H9 (cell line): ENCODE measurements around the gene MCU. TPM values are rescaled to one million over a fixed set of nuclear protein-coding genes. Genes with fewer than 3 reads are reported as not detected.

ENCODE experiments used
- DNase-seq: peaks from one replicate; pipeline ENCODE4 v3.0.0-alpha.2; 2017
- H2AFZ ChIP-seq: one replicate; pipeline ENCODE4 v1.6.1; 2013; ENCODE audit warnings: mild to moderate bottlenecking, low read length, control low read depth, moderate library complexity
- H2AK5ac ChIP-seq: 2 replicates; pipeline ENCODE4 v1.6.1; 2013; ENCODE audit warnings: low read length, control low read depth, mixed read lengths; ENCODE audit not compliant: insufficient read length
- H2BK120ac ChIP-seq: one replicate; pipeline ENCODE4 v1.6.1; 2013; ENCODE audit warnings: low read depth, mild to moderate bottlenecking, low read length, control low read depth, inconsistent platforms; ENCODE audit not compliant: poor library complexity, severe bottlenecking
- H2BK12ac ChIP-seq: 2 replicates; pipeline ENCODE4 v1.6.1; 2013; ENCODE audit warnings: low read length, control low read depth, mixed read lengths, low read depth; ENCODE audit not compliant: insufficient read length
- H2BK15ac ChIP-seq: 2 replicates; pipeline ENCODE4 v1.6.1; 2013; ENCODE audit warnings: low read depth, low read length, control low read depth
- H2BK20ac ChIP-seq: one replicate; pipeline ENCODE4 v1.6.1; 2013; ENCODE audit warnings: low read depth, mild to moderate bottlenecking, low read length, control low read depth, inconsistent platforms; ENCODE audit not compliant: poor library complexity, severe bottlenecking
- H2BK5ac ChIP-seq: 2 replicates; pipeline ENCODE4 v1.6.1; 2013; ENCODE audit warnings: low read length, control low read depth, mixed read lengths; ENCODE audit not compliant: insufficient read length
- H3K14ac ChIP-seq: 2 replicates; pipeline ENCODE4 v1.6.1; 2013; ENCODE audit warnings: low read length, control low read depth; ENCODE audit not compliant: insufficient read depth
- H3K18ac ChIP-seq: 2 replicates; pipeline ENCODE4 v1.6.1; 2013; ENCODE audit warnings: low read depth, mild to moderate bottlenecking, mixed read lengths, low read length, control low read depth; ENCODE audit not compliant: insufficient read length
- H3K23ac ChIP-seq: 2 replicates; pipeline ENCODE4 v1.6.1; 2013; ENCODE audit warnings: low read length, control low read depth, mixed read lengths, low read depth; ENCODE audit not compliant: insufficient read length
- H3K23me2 ChIP-seq: 2 replicates; pipeline ENCODE4 v1.6.1; 2013; ENCODE audit warnings: low read depth, mild to moderate bottlenecking, mixed read lengths, low read length, control low read depth; ENCODE audit not compliant: insufficient read length, poor library complexity, severe bottlenecking
- H3K27ac ChIP-seq: 2 replicates; pipeline ENCODE4 v1.5.1; 2013; ENCODE audit warnings: low read length, control low read depth, mixed read lengths, low read depth; ENCODE audit not compliant: insufficient read length
- H3K27me3 ChIP-seq: 2 replicates; pipeline ENCODE4 v1.6.1; 2013; ENCODE audit warnings: low read length, control low read depth, inconsistent platforms; ENCODE audit not compliant: insufficient read depth
- H3K4ac ChIP-seq: 2 replicates; pipeline ENCODE4 v1.6.1; 2013; ENCODE audit warnings: low read depth, mild to moderate bottlenecking, control low read depth, inconsistent platforms, low read length, moderate library complexity
- H3K4me1 ChIP-seq: 2 replicates; pipeline ENCODE4 v1.6.1; 2013; ENCODE audit warnings: low read length, control low read depth, inconsistent platforms; ENCODE audit not compliant: insufficient read depth
- H3K4me2 ChIP-seq: 2 replicates; pipeline ENCODE4 v1.6.1; 2013; ENCODE audit warnings: low read length, control low read depth, mixed read lengths; ENCODE audit not compliant: insufficient read length, insufficient read depth
- H3K56ac ChIP-seq: 2 replicates; pipeline ENCODE4 v1.6.1; 2013; ENCODE audit warnings: low read depth, mild to moderate bottlenecking, mixed read lengths, low read length, control low read depth; ENCODE audit not compliant: insufficient read length
- H3K79me1 ChIP-seq: 2 replicates; pipeline ENCODE4 v1.6.1; 2013; ENCODE audit warnings: low read depth, mild to moderate bottlenecking, moderate library complexity, low read length, control low read depth, inconsistent platforms; ENCODE audit not compliant: insufficient read depth, poor library complexity, severe bottlenecking
- H3K79me2 ChIP-seq: 2 replicates; pipeline ENCODE4 v1.6.1; 2013; ENCODE audit warnings: low read length, control low read depth, inconsistent platforms; ENCODE audit not compliant: insufficient read depth
- H3K9ac ChIP-seq: 2 replicates; pipeline ENCODE4 v1.6.1; 2013; ENCODE audit warnings: low read length, control low read depth, mixed read lengths; ENCODE audit not compliant: insufficient read length; ENCODE audit errors: extremely low read depth
- H3K9me3 ChIP-seq: one replicate; pipeline ENCODE4 v1.6.1; 2013; ENCODE audit warnings: low read depth, low read length, inconsistent platforms; ENCODE audit not compliant: control insufficient read depth
- H3T11ph ChIP-seq: one replicate; pipeline ENCODE4 v1.6.1; 2013; ENCODE audit warnings: mild to moderate bottlenecking, low read length, control low read depth, inconsistent platforms
- H4K20me1 ChIP-seq: one replicate; pipeline ENCODE4 v1.6.1; 2013; ENCODE audit not compliant: control insufficient read depth, insufficient read length, insufficient read depth
- H4K5ac ChIP-seq: 2 replicates; pipeline ENCODE4 v1.6.1; 2013; ENCODE audit warnings: low read depth, mild to moderate bottlenecking, mixed read lengths, low read length, control low read depth; ENCODE audit not compliant: insufficient read length
- H4K8ac ChIP-seq: replicated peaks from 2 replicates; pipeline ENCODE4 v1.6.1; 2013; ENCODE audit warnings: low read length, control low read depth, mixed read lengths, low read depth; ENCODE audit not compliant: insufficient read length
- H4K91ac ChIP-seq: 2 replicates; pipeline ENCODE4 v1.6.1; 2013; ENCODE audit warnings: low read depth, mild to moderate bottlenecking, moderate library complexity, mixed read lengths, low read length, control low read depth; ENCODE audit not compliant: insufficient read length
- H3K27ac Mint-ChIP-seq, 3 experiments: 2 replicates in 2 of 3; 3 replicates in 1 of 3; pipeline ENCODE4 v1.8.0; 2020 to 2021; ENCODE audit warnings: mixed read lengths in 3 of 3, mild to moderate bottlenecking in 1 of 3, moderate library complexity in 1 of 3
- H3K27me3 Mint-ChIP-seq: 2 replicates; pipeline ENCODE4 v1.8.0; 2021; ENCODE audit warnings: low read depth, mild to moderate bottlenecking, moderate library complexity, mixed read lengths
- H3K36me3 Mint-ChIP-seq, 3 experiments: 2 replicates in 2 of 3; 3 replicates in 1 of 3; pipeline ENCODE4 v1.8.0; 2020 to 2021; ENCODE audit warnings: low read depth in 3 of 3, mixed read lengths in 3 of 3; ENCODE audit not compliant: insufficient read depth in 1 of 3
- H3K4me1 Mint-ChIP-seq, 2 experiments: 2 replicates each; pipeline ENCODE4 v1.8.0; 2020; ENCODE audit warnings: mixed read lengths in 2 of 2
- H3K4me3 Mint-ChIP-seq, 2 experiments: 2 replicates in 1 of 2; 3 replicates in 1 of 2; pipeline ENCODE4 v1.8.0; 2020 to 2021; ENCODE audit warnings: mild to moderate bottlenecking in 2 of 2, mixed read lengths in 2 of 2, moderate library complexity in 1 of 2
- H3K9me3 Mint-ChIP-seq, 2 experiments: 2 replicates in 1 of 2; 3 replicates in 1 of 2; pipeline ENCODE4 v1.8.0; 2020; ENCODE audit warnings: mild to moderate bottlenecking in 2 of 2, mixed read lengths in 2 of 2, moderate library complexity in 1 of 2
- WGBS: extraction: QIAGEN DNeasy Blood & Tissue Kit; methylation state at CpG from one replicate; pipeline ENCODE4 v1.1.7; 2013; ENCODE audit warnings: missing lambda C conversion rate, low lambda C conversion rate, mixed read lengths; ENCODE audit not compliant: insufficient read length; ENCODE audit errors: extremely low coverage; 5-methylcytosine and 5-hydroxymethylcytosine counted together
- total RNA-seq: library from RNA; stranded (reverse); gene quantifications from 2 replicates; pipeline ENCODE4 v1.2.1, GENCODE V29; 2021
- TF ChIP-seq, protein P1 (sequence below): fragments of 200-600 bp; sonication (generic); conservative IDR thresholded peaks from 3 replicates; pipeline ENCODE4 v1.8.0; 2021; ENCODE audit warnings: antibody characterized with exemption, mild to moderate bottlenecking

Gene MCU
- total RNA-seq, 1 experiment from 2014 or later = 36.6 TPM

DNA sequence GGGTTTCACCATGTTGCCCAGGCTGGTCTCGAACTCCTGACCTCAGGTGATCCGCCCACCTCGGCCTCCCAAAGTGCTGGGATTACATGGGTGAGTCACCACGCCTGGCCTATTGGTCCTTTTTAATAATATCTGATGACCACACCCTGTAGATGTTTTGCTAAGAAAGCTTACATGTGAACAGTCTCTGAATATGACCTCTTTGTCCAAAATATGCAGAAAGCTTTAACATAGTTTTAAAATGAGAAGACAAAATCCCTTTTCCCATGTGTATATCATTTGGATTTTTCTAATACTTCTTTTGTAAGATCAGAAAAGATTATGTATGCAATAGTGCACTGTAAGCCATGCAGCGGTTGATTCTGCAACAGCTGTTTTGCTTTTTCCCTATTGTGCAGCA lies 38.5 kb downstream of the MCU start:
- Histone ChIP-seq H4K91ac (no peak overlapping the region), H3K14ac (no peak overlapping the region), H3K4ac (no peak overlapping the region), H3K4me2 (no peak overlapping the region), H2BK5ac (no peak overlapping the region), H3K9me3 (no peaks in the 10 kb centered on the region), H3K79me2 (no peaks in the 10 kb centered on the region; the same call in 1 of the 2 replicates), H2AK5ac (no peak overlapping the region), H2BK20ac (no peak overlapping the region), H3T11ph (no peak overlapping the region), H3K27ac (no peak overlapping the region), H3K18ac (no peak overlapping the region), H3K27me3 (no peaks in the 10 kb centered on the region), H2BK120ac (no peak overlapping the region), H2BK15ac (no peak overlapping the region), H4K5ac (no peak overlapping the region), H2BK12ac (no peak overlapping the region), H3K4me1 (no peaks in the 10 kb centered on the region), H3K23ac (no peak overlapping the region), H2AFZ (no peak overlapping the region), H4K8ac (no peak overlapping the region), H3K23me2 (no peaks in the 10 kb centered on the region), H4K20me1 (no peaks in the 10 kb centered on the region), H3K9ac (no peak overlapping the region), H3K56ac (no peak overlapping the region), H3K79me1 (peaks cover 2% of the 10 kb centered on the region)
- DNase-seq = no peak
- Mint-ChIP-seq H3K27me3 (no peaks in the 10 kb centered on the region), H3K9me3 (no peaks in the 10 kb centered on the region), H3K27ac (0 out of 7 replicates have a peak overlapping the region, but pooled peaks of 1 of the 3 experiments have one; percentile 16), H3K36me3 (no peaks in the 10 kb centered on the region), H3K4me3 (no peak overlapping the region), H3K4me1 (peaks cover 0 to 10% of the 10 kb centered on the region in 2 experiments; a peak in 1 of 4 replicates)
- no CpG with 5 or more reads among the region's 5 CpGs for WGBS
- TF ChIP-seq, protein P1, sequence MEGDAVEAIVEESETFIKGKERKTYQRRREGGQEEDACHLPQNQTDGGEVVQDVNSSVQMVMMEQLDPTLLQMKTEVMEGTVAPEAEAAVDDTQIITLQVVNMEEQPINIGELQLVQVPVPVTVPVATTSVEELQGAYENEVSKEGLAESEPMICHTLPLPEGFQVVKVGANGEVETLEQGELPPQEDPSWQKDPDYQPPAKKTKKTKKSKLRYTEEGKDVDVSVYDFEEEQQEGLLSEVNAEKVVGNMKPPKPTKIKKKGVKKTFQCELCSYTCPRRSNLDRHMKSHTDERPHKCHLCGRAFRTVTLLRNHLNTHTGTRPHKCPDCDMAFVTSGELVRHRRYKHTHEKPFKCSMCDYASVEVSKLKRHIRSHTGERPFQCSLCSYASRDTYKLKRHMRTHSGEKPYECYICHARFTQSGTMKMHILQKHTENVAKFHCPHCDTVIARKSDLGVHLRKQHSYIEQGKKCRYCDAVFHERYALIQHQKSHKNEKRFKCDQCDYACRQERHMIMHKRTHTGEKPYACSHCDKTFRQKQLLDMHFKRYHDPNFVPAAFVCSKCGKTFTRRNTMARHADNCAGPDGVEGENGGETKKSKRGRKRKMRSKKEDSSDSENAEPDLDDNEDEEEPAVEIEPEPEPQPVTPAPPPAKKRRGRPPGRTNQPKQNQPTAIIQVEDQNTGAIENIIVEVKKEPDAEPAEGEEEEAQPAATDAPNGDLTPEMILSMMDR = no peak
